ENCODE data around the gene CD7. TPM values are rescaled to one million over a fixed set of nuclear protein-coding genes. Genes with fewer than 3 reads are reported as not detected.

The CD7 gene
- total RNA-seq, 1 experiment from 2014 or later = not detected

GRCh38 chr17:82331345-82331939, 14.0 kb upstream of the CD7 start:
- H3K27me3 Mint-ChIP-seq (ENCODE audit: unreplicated experiment) = peaks cover 28% of the 10 kb centered on the region
- no peak for TF ChIP-seq CTCF (IDR thresholded peaks at IDR 0.05; ENCODE audit: unreplicated experiment)
- H3K36me3 Mint-ChIP-seq (ENCODE audit: insufficient read depth, unreplicated experiment) = peaks cover 34% of the 10 kb centered on the region
- CTCF ChIA-PET = no interaction called here
- peak overlapping the region; percentile 60 for H3K4me3 Mint-ChIP-seq (ENCODE audit: low read depth, unreplicated experiment)
- DNase-seq = no peak
- intact Hi-C loops (cut with micrococcal nuclease; ENCODE audit: unreplicated experiment) = no loop called here
- H3K9me3 Mint-ChIP-seq (ENCODE audit: low read depth, unreplicated experiment) = no peaks in the 10 kb centered on the region
- BruUV-seq (replicated peaks) = no TSS peak
- H3K27ac Mint-ChIP-seq (ENCODE audit: unreplicated experiment) = peak overlapping the region; percentile 58
- peaks cover 18% of the 10 kb centered on the region for H3K4me1 Mint-ChIP-seq (ENCODE audit: low read depth, unreplicated experiment)

- no peaks in the 10 kb centered on the region for H3K9me3 Mint-ChIP-seq (ENCODE audit: low read depth, unreplicated experiment)
- no peak for TF ChIP-seq CTCF (IDR thresholded peaks at IDR 0.05; ENCODE audit: unreplicated experiment)
- CTCF ChIA-PET = no interaction called here
- intact Hi-C loops (cut with micrococcal nuclease; ENCODE audit: unreplicated experiment) = no loop called here
- H3K36me3 Mint-ChIP-seq (ENCODE audit: insufficient read depth, unreplicated experiment) = peaks cover 34% of the 10 kb centered on the region
- peaks cover 28% of the 10 kb centered on the region for H3K27me3 Mint-ChIP-seq (ENCODE audit: unreplicated experiment)
- BruUV-seq (replicated peaks) = no TSS peak
- H3K27ac Mint-ChIP-seq (ENCODE audit: unreplicated experiment) = no peak overlapping the region
- H3K4me3 Mint-ChIP-seq (ENCODE audit: low read depth, unreplicated experiment) = no peak overlapping the region
- peak; percentile 57 for DNase-seq
- peaks cover 11% of the 10 kb centered on the region for H3K4me1 Mint-ChIP-seq (ENCODE audit: low read depth, unreplicated experiment)
These were observed 13.2 kb upstream of the CD7 start for GRCh38 chr17:82330322-82331239.

GRCh38 chr17:82329683-82330321, 12.4 kb upstream of the CD7 start:
- TF ChIP-seq CTCF (IDR thresholded peaks at IDR 0.05; ENCODE audit: unreplicated experiment) = no peak
- Mint-ChIP-seq H3K4me3 (ENCODE audit: low read depth, unreplicated experiment) (no peak overlapping the region), H3K27ac (ENCODE audit: unreplicated experiment) (no peak overlapping the region), H3K27me3 (ENCODE audit: unreplicated experiment) (peaks cover 28% of the 10 kb centered on the region), H3K36me3 (ENCODE audit: insufficient read depth, unreplicated experiment) (peaks cover 30% of the 10 kb centered on the region), H3K4me1 (ENCODE audit: low read depth, unreplicated experiment) (peaks cover 3% of the 10 kb centered on the region), H3K9me3 (ENCODE audit: low read depth, unreplicated experiment) (no peaks in the 10 kb centered on the region)
- no TSS peak for BruUV-seq (replicated peaks)
- no peak for DNase-seq
- CTCF ChIA-PET = interaction anchor here (0.7 kb wide), 1 partner anchor 294 kb away, joined by 4 read pairs; no protein-coding TSS in a partner anchor
- intact Hi-C loops (cut with micrococcal nuclease; ENCODE audit: unreplicated experiment) = loop anchor here (10.0 kb wide), 1 partner anchor 85 kb away; no protein-coding TSS in a partner anchor

GRCh38 chr17:82328994-82329507, 11.6 kb upstream of the CD7 start:
- intact Hi-C loops (cut with micrococcal nuclease; ENCODE audit: unreplicated experiment) = loop anchor here (10.0 kb wide), 1 partner anchor 84 kb away; no protein-coding TSS in a partner anchor
- no peak overlapping the region for H3K27ac Mint-ChIP-seq (ENCODE audit: unreplicated experiment)
- H3K4me1 Mint-ChIP-seq (ENCODE audit: low read depth, unreplicated experiment) = no peaks in the 10 kb centered on the region
- H3K9me3 Mint-ChIP-seq (ENCODE audit: low read depth, unreplicated experiment) = no peaks in the 10 kb centered on the region
- no TSS peak for BruUV-seq (replicated peaks)
- DNase-seq = no peak
- H3K27me3 Mint-ChIP-seq (ENCODE audit: unreplicated experiment) = peaks cover 28% of the 10 kb centered on the region
- peaks cover 29% of the 10 kb centered on the region for H3K36me3 Mint-ChIP-seq (ENCODE audit: insufficient read depth, unreplicated experiment)
- no peak overlapping the region for H3K4me3 Mint-ChIP-seq (ENCODE audit: low read depth, unreplicated experiment)
- CTCF ChIA-PET = interaction anchor here (0.5 to 0.7 kb wide), 2 partner anchors 29 to 294 kb away, joined by 4 to 6 read pairs; no protein-coding TSS in a partner anchor
- no peak for TF ChIP-seq CTCF (IDR thresholded peaks at IDR 0.05; ENCODE audit: unreplicated experiment)

All from Calu3 (cell line).